GM12878 (cell line): Measurements from ENCODE around the gene FAM120B. TPM values are rescaled to one million over a fixed set of nuclear protein-coding genes. Genes with fewer than 3 reads are reported as not detected.

Experiments
- ATAC-seq: fragments of 200-7000 bp; cut with Tn5 transposase; 3 replicates; pipeline ENCODE4 v1.9.1; 2020; ENCODE audit warnings: mild to moderate bottlenecking, moderate library complexity
- BruUV-seq: library from RNA; stranded (reverse); fragments of 400-500 nt; replicated peaks from 2 replicates; lab custom pipeline; 2021; lab: Mats Ljungman, UMichigan
- CTCF ChIA-PET: fragments of 300-600 bp; sonication (Branson Sonifier 250); formaldehyde crosslinking; extraction: SDS; loops from one replicate; lab custom pipeline; 2021; ENCODE audit warnings: inconsistent platforms; lab: Yijun Ruan, JAX
- POLR2A ChIA-PET: fragments of 350-600 bp; formaldehyde crosslinking; extraction: SDS; loops from one replicate; lab custom pipeline; 2021; ENCODE audit warnings: inconsistent platforms; lab: Charles Lee
- RAD21 ChIA-PET: fragments of 300-600 bp; sonication (Branson Sonifier 250); formaldehyde crosslinking; loops from one replicate; lab custom pipeline; 2023; ENCODE audit warnings: antibody characterized with exemption; ENCODE audit not compliant: unreplicated experiment; lab: Charles Lee
- SMC1A ChIA-PET: fragments of 300-600 bp; sonication (Branson Sonifier 250); formaldehyde crosslinking; loops from one replicate; lab custom pipeline; 2023; ENCODE audit not compliant: unreplicated experiment, uncharacterized antibody; lab: Charles Lee
- DNase-seq: peaks from one replicate; pipeline ENCODE4 v3.0.0-alpha.2; 2011; ENCODE audit warnings: low read depth, low spot score
- FAIRE-seq: peaks from 3 replicates; lab custom pipeline; 2011; peaks lifted over from hg19 to GRCh38; lab: Jason Lieb, UNC
- H2AFZ ChIP-seq: 2 replicates; pipeline ENCODE4 v1.6.0; 2011; ENCODE audit warnings: low read depth, low read length, control low read depth; ENCODE audit not compliant: control insufficient read depth
- H3K27ac ChIP-seq: 2 replicates; pipeline ENCODE4 v1.5.1; 2011; ENCODE audit warnings: control low read depth; ENCODE audit not compliant: control insufficient read depth, insufficient read depth
- H3K27me3 ChIP-seq, 2 experiments: replicated peaks in 1 of 2; 2 replicates each; pipeline versions ENCODE4 v1.6.0 to v1.6.1; 2011; ENCODE audit warnings: low read length in 1 of 2; ENCODE audit not compliant: control insufficient read depth in 2 of 2, insufficient read depth in 2 of 2
- H3K36me3 ChIP-seq, 2 experiments: 2 replicates each; pipeline ENCODE4 v1.5.1; 2011; ENCODE audit warnings: low read length in 1 of 2; ENCODE audit not compliant: control insufficient read depth in 2 of 2, insufficient read depth in 2 of 2
- H3K4me1 ChIP-seq: 2 replicates; pipeline ENCODE4 v1.6.1; 2011; ENCODE audit warnings: mild to moderate bottlenecking, low read length, moderate library complexity, mixed read lengths; ENCODE audit not compliant: control insufficient read depth, insufficient read depth
- H3K4me2 ChIP-seq: 2 replicates; pipeline ENCODE4 v1.6.0; 2011; ENCODE audit warnings: control low read depth; ENCODE audit not compliant: control insufficient read depth, insufficient read depth
- H3K4me3 ChIP-seq: fragments of 200-600 bp; sonication (generic); 2 replicates; pipeline ENCODE4 v1.5.1; 2016
- H3K79me2 ChIP-seq: 2 replicates; pipeline ENCODE4 v1.6.0; 2011; ENCODE audit warnings: low read length; ENCODE audit not compliant: control insufficient read depth, insufficient read depth
- H3K9ac ChIP-seq: 2 replicates; pipeline ENCODE4 v1.8.0; 2011; ENCODE audit warnings: low read length, control low read depth, mixed read lengths; ENCODE audit not compliant: control insufficient read depth, insufficient read depth
- H3K9me3 ChIP-seq: replicated peaks from 3 replicates; pipeline ENCODE4 v1.5.1; 2011; ENCODE audit warnings: mild to moderate bottlenecking, low read length; ENCODE audit not compliant: control insufficient read depth, insufficient read depth
- H4K20me1 ChIP-seq: 2 replicates; pipeline ENCODE4 v1.6.0; 2011; ENCODE audit not compliant: control insufficient read depth, insufficient read depth
- CBFB ChIP-seq: IDR thresholded peaks from 2 replicates; pipeline ENCODE4 v1.6.1; 2016; ENCODE audit warnings: antibody characterized with exemption, low read depth
- EGR1 ChIP-seq, 2 experiments: IDR thresholded peaks; 1 replicate in 1 of 2; 2 replicates in 1 of 2; pipeline ENCODE4 v1.6.1; 2011 to 2012; ENCODE audit warnings: low read depth in 2 of 2, low read length in 2 of 2, borderline replicate concordance in 1 of 2, mild to moderate bottlenecking in 1 of 2, moderate library complexity in 1 of 2
- MEF2A ChIP-seq: IDR thresholded peaks from 2 replicates; pipeline ENCODE4 v1.6.1; 2011; ENCODE audit warnings: low read depth, mild to moderate bottlenecking, low read length, moderate library complexity; ENCODE audit not compliant: insufficient read depth
- MYC ChIP-seq: IDR thresholded peaks from 2 replicates; pipeline ENCODE4 v1.6.1; 2011; ENCODE audit warnings: mild to moderate bottlenecking, low read length, moderate library complexity, inconsistent platforms; ENCODE audit not compliant: insufficient read depth, insufficient replicate concordance, insufficient read length, severe bottlenecking
- POLR2A ChIP-seq: IDR thresholded peaks from 2 replicates; pipeline ENCODE4 v1.6.1; 2011; ENCODE audit warnings: low read depth, mild to moderate bottlenecking, low read length
- RAD21 ChIP-seq: IDR thresholded peaks from 2 replicates; pipeline ENCODE4 v1.6.1; 2011; ENCODE audit warnings: mild to moderate bottlenecking, low read depth, low read length, moderate library complexity; ENCODE audit not compliant: insufficient read depth
- SMAD1 ChIP-seq: fragments of 450-650 bp; IDR thresholded peaks from 2 replicates; pipeline ENCODE4 v1.6.1; 2018; ENCODE audit warnings: mild to moderate bottlenecking, low read depth; ENCODE audit not compliant: partially characterized antibody
- SMAD5 ChIP-seq: IDR thresholded peaks from 2 replicates; pipeline ENCODE4 v1.6.1; 2016; ENCODE audit warnings: antibody characterized with exemption, low read depth
- SREBF2 ChIP-seq: IDR thresholded peaks from 2 replicates; pipeline ENCODE4 v1.6.1; 2012; ENCODE audit warnings: mild to moderate bottlenecking, low read length
- TCF3 ChIP-seq: IDR thresholded peaks from 2 replicates; pipeline ENCODE4 v1.6.1; 2012; ENCODE audit warnings: low read depth, mild to moderate bottlenecking, low read length, borderline replicate concordance; ENCODE audit not compliant: insufficient read depth
- ZNF217 ChIP-seq: fragments of 450-650 bp; IDR thresholded peaks from 2 replicates; pipeline ENCODE4 v1.6.1; 2017; ENCODE audit warnings: antibody characterized with exemption, mild to moderate bottlenecking
- WGBS: methylation state at CpG from one replicate; pipeline ENCODE4 v1.1.6; 2016; ENCODE audit warnings: low lambda C conversion rate; ENCODE audit not compliant: insufficient replicate concordance, insufficient coverage; ENCODE audit errors: missing lambda C conversion rate; 5-methylcytosine and 5-hydroxymethylcytosine counted together
- in situ Hi-C: fragments of 300-500 bp; cut with MboI; formaldehyde crosslinking; loops from 9 replicates; pipeline ENCODE4 v1.14.3; 2018; ENCODE audit warnings: mixed read lengths
- intact Hi-C: fragments of 100-400 bp; cut with micrococcal nuclease; formaldehyde crosslinking; loops from one replicate; pipeline ENCODE4 v1.14.2; 2022; ENCODE audit not compliant: unreplicated experiment
- polyA plus RNA-seq, 11 experiments: library from polyadenylated mRNA; depleted of rRNA in 4 of 11; unstranded in 6 of 11; stranded (reverse) in 5 of 11; fragments of >200 nt; fragmentation: Nextera tagmentation in 4 of 11; fragmentation: Illumina TruSeq in 1 of 11; extraction: Ambion mirVana in 4 of 11; extraction: Trizol in 1 of 11; gene quantifications; 1 replicate in 1 of 11; 2 replicates in 10 of 11; pipeline versions ENCODE4 v1.2.1 to v1.2.3, GENCODE V29; 2011 to 2016; ENCODE audit warnings: inconsistent platforms in 2 of 11, missing spikeins in 2 of 11, low read depth in 1 of 11
- total RNA-seq, 4 experiments: library from RNA; depleted of rRNA in 3 of 4; stranded (reverse); fragments of >200 nt in 3 of 4; fragmentation: Illumina TruSeq in 1 of 4; extraction: Trizol in 1 of 4; gene quantifications; 2 replicates each; pipeline versions ENCODE4 v1.2.1 to v1.2.3, GENCODE V29; 2013 to 2021
- TF ChIP-seq, protein P1 (sequence below): fragments of 450-650 bp; IDR thresholded peaks from 2 replicates; pipeline ENCODE4 v1.6.1; 2014; ENCODE audit warnings: mild to moderate bottlenecking
- TF ChIP-seq, protein P2 (sequence below): fragments of 450-650 bp; IDR thresholded peaks from 2 replicates; pipeline ENCODE4 v1.6.1; 2017; ENCODE audit warnings: low read depth, mild to moderate bottlenecking, moderate library complexity

FAM120B gene
- total and polyA plus RNA-seq, 10 of the 15 experiments (the other 5 are each of a cell fraction or from before 2014, with no cell fraction given) = 3.3 to 21.6 (median 15.3) TPM

DNA sequence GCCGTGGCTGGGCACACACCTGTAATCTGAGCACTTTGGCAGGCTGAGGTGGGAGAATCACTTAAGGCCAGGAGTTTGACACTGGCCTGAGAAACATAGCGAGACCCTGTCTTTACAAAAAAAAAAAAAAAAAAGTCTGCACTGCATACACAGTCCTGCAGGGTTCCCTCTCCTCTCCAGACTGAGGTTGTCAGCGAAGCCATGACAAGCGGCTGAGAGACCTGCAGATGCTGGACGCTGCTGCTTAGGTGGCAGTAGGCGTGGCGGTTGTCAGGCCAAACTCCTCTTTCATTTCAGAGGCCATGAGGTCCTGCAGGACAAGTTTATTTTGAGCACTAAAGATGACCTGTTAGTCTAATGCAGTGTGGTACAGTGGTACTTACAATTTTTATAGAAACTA is 86.5 kb downstream of the FAM120B start (continued):
- TF ChIP-seq MYC = no peak
- no peak for TF ChIP-seq CBFB

GRCh38 chr6:170393807-170394399 is 87.3 kb downstream of the FAM120B start:
- Histone ChIP-seq H3K9ac (no peak overlapping the region), H3K4me1 (no peaks in the 10 kb centered on the region), H3K79me2 (no peaks in the 10 kb centered on the region), H4K20me1 (no peaks in the 10 kb centered on the region), H2AFZ (no peak overlapping the region), H3K4me2 (no peak overlapping the region), H3K27ac (no peak overlapping the region), H3K9me3 (no peaks in the 10 kb centered on the region; the same call in 2 of the 3 replicates), H3K4me3 (no peak overlapping the region), H3K27me3 (no peaks in the 10 kb centered on the region), H3K36me3 (peaks cover 5 to 39% of the 10 kb centered on the region in 2 experiments)
- in situ Hi-C loops = no loop called here
- no peak for TF ChIP-seq MEF2A
- TF ChIP-seq POLR2A = 0 out of 2 replicates have a peak, but pooled peaks have one; percentile 47
- intact Hi-C loops = no loop called here
- POLR2A ChIA-PET = no interaction called here
- RAD21 ChIA-PET = no interaction called here
- CTCF ChIA-PET = interaction anchor here (1.0 kb wide), 1 partner anchor 124 kb away, joined by 4 read pairs; no protein-coding TSS in a partner anchor
- SMC1A ChIA-PET = interaction anchor here (0.5 to 1.2 kb wide), 2 partner anchors 9 to 562 kb away, joined by 3 read pairs; no protein-coding TSS in a partner anchor
- ATAC-seq (no peak), DNase-seq (no peak), FAIRE-seq (no peak)
- BruUV-seq = no TSS peak
- WGBS = 94% methylated on average over 9 of the region's 9 CpGs

GRCh38 chr6:170394980-170395379 is 88.4 kb downstream of the FAM120B start:
- Histone ChIP-seq H3K9me3 (no peaks in the 10 kb centered on the region; the same call in 2 of the 3 replicates), H3K4me1 (no peaks in the 10 kb centered on the region), H3K27ac (no peak overlapping the region), H3K4me2 (no peak overlapping the region), H3K27me3 (no peaks in the 10 kb centered on the region), H3K79me2 (no peaks in the 10 kb centered on the region), H3K9ac (no peak overlapping the region), H2AFZ (no peak overlapping the region), H3K36me3 (peaks cover 5 to 41% of the 10 kb centered on the region in 2 experiments), H3K4me3 (no peak overlapping the region), H4K20me1 (no peaks in the 10 kb centered on the region)
- ChIA-PET SMC1A (no interaction called here), CTCF (no interaction called here), POLR2A (no interaction called here), RAD21 (no interaction called here)
- DNase-seq (no peak), ATAC-seq (no peak), FAIRE-seq (no peak)
- 96% methylated on average over 6 of the region's 6 CpGs for WGBS
- BruUV-seq = no TSS peak
- in situ Hi-C loops (no loop called here), intact Hi-C loops (no loop called here)
- TF ChIP-seq RAD21 (no peak), SMAD1 (no peak), EGR1 (IDR thresholded peaks at IDR 0.05; ENCODE audit: borderline replicate concordance in 1 of 2, low read depth in 2 of 2, low read length in 2 of 2) (no peak), TCF3 (no peak), ZNF217 (no peak), SMAD5 (no peak), CBFB (no peak), SREBF2 (no peak)
- TF ChIP-seq, protein P1, sequence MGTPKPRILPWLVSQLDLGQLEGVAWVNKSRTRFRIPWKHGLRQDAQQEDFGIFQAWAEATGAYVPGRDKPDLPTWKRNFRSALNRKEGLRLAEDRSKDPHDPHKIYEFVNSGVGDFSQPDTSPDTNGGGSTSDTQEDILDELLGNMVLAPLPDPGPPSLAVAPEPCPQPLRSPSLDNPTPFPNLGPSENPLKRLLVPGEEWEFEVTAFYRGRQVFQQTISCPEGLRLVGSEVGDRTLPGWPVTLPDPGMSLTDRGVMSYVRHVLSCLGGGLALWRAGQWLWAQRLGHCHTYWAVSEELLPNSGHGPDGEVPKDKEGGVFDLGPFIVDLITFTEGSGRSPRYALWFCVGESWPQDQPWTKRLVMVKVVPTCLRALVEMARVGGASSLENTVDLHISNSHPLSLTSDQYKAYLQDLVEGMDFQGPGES = no peak
- TF ChIP-seq, protein P2, sequence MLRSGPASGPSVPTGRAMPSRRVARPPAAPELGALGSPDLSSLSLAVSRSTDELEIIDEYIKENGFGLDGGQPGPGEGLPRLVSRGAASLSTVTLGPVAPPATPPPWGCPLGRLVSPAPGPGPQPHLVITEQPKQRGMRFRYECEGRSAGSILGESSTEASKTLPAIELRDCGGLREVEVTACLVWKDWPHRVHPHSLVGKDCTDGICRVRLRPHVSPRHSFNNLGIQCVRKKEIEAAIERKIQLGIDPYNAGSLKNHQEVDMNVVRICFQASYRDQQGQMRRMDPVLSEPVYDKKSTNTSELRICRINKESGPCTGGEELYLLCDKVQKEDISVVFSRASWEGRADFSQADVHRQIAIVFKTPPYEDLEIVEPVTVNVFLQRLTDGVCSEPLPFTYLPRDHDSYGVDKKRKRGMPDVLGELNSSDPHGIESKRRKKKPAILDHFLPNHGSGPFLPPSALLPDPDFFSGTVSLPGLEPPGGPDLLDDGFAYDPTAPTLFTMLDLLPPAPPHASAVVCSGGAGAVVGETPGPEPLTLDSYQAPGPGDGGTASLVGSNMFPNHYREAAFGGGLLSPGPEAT = no peak
